SH-SY5Y (cell line): ENCODE measurements around the gene TPST2.

ENCODE experiments used
- GATA2 ChIP-seq: IDR thresholded peaks from 2 replicates; pipeline ENCODE4 v1.6.1; 2011; ENCODE audit warnings: mild to moderate bottlenecking, low read depth, low read length
- GATA3 ChIP-seq: IDR thresholded peaks from 2 replicates; pipeline ENCODE4 v1.6.1; 2011; ENCODE audit warnings: low read depth, mild to moderate bottlenecking, low read length, moderate library complexity

- no peak for TF ChIP-seq GATA2
- TF ChIP-seq GATA3: no peak
Observed at GRCh38 chr22:26579331-26579886, 10.5 kb downstream of the TPST2 start.
